ENCODE measurements around the gene USP49.

USP49 gene

GRCh38 chr6:41759106-41759904 is 135.9 kb downstream of the USP49 start:
- no peak overlapping the region for H3K9ac ChIP-seq (ENCODE audit: low read depth in 1 of 2, low read length in 2 of 2)
- no peak overlapping the region for H3K4me3 ChIP-seq (ENCODE audit: low read length in 2 of 2)
- H3K36me3 ChIP-seq (ENCODE audit: control insufficient read depth in 2 of 2, insufficient read depth in 2 of 2, low read length in 2 of 2) = no peaks in the 10 kb centered on the region
- no peak overlapping the region for H3K27ac ChIP-seq (ENCODE audit: low read depth in 2 of 2, low read length in 2 of 2)
- H3K4me1 ChIP-seq (ENCODE audit: control insufficient read depth in 2 of 2, insufficient read depth in 2 of 2, low read length in 2 of 2) = no peaks in the 10 kb centered on the region
- H3K27me3 ChIP-seq (ENCODE audit: control insufficient read depth in 2 of 2, insufficient read depth in 2 of 2, low read length in 2 of 2) = no peaks in the 10 kb centered on the region
- H3K9me3 ChIP-seq (ENCODE audit: control insufficient read depth in 2 of 2, low read length in 2 of 2) = no peaks in the 10 kb centered on the region

- no peak overlapping the region for H3K4me3 ChIP-seq (ENCODE audit: low read length in 2 of 2)
- no peaks in the 10 kb centered on the region for H3K4me1 ChIP-seq (ENCODE audit: control insufficient read depth in 2 of 2, insufficient read depth in 2 of 2, low read length in 2 of 2)
- no peak overlapping the region for H3K27ac ChIP-seq (ENCODE audit: low read depth in 2 of 2, low read length in 2 of 2)
- no peaks in the 10 kb centered on the region for H3K27me3 ChIP-seq (ENCODE audit: control insufficient read depth in 2 of 2, insufficient read depth in 2 of 2, low read length in 2 of 2)
- no peak overlapping the region for H3K9ac ChIP-seq (ENCODE audit: low read depth in 1 of 2, low read length in 2 of 2)
- no peaks in the 10 kb centered on the region for H3K36me3 ChIP-seq (ENCODE audit: control insufficient read depth in 2 of 2, insufficient read depth in 2 of 2, low read length in 2 of 2)
- no peaks in the 10 kb centered on the region for H3K9me3 ChIP-seq (ENCODE audit: control insufficient read depth in 2 of 2, low read length in 2 of 2)
These were observed 136.5 kb downstream of the USP49 start for GRCh38 chr6:41758641-41759035.

DNA sequence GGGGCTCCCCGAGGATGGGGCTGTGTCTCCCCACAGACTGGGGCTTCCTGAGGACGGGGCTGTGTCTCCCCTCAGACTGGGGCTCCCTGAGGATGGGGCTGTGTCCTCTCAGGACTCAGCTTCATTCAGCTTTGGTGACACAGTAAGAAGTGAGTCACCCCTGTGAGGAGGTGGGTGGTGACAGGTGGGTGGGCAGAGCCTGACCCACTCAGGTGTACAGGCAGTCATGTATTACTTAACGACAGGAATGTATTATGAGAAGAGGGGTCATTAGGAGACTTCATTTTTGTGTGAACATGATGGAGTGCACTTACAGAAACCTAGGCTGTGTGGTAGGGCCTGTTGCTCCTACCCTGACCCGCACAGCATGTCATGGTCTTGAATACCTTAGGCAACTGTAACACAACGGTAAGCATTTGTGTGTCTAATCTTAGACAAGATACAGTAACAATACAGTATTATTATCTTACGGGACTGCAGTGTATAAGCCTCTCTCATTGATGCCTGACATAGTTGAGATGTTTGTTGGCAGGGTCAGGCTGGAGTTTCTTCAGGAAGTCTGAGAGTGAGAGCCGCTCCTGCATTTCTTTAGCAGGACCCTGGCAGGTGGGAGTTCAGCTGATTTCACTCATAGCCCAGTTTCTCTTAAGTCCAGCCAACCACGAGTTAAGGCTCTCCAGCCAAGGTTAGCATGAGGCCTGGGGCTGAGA is 137.1 kb downstream of the USP49 start:
- Histone ChIP-seq H3K4me3 (ENCODE audit: low read length in 2 of 2) (no peak overlapping the region), H3K27me3 (ENCODE audit: control insufficient read depth in 2 of 2, insufficient read depth in 2 of 2, low read length in 2 of 2) (no peaks in the 10 kb centered on the region), H3K27ac (ENCODE audit: low read depth in 2 of 2, low read length in 2 of 2) (no peak overlapping the region), H3K4me1 (ENCODE audit: control insufficient read depth in 2 of 2, insufficient read depth in 2 of 2, low read length in 2 of 2) (no peaks in the 10 kb centered on the region), H3K9ac (ENCODE audit: low read depth in 1 of 2, low read length in 2 of 2) (no peak overlapping the region), H3K9me3 (ENCODE audit: control insufficient read depth in 2 of 2, low read length in 2 of 2) (no peaks in the 10 kb centered on the region), H3K36me3 (ENCODE audit: control insufficient read depth in 2 of 2, insufficient read depth in 2 of 2, low read length in 2 of 2) (no peaks in the 10 kb centered on the region)

- Histone ChIP-seq H3K27me3 (ENCODE audit: control insufficient read depth in 2 of 2, insufficient read depth in 2 of 2, low read length in 2 of 2) (no peaks in the 10 kb centered on the region), H3K9ac (ENCODE audit: low read depth in 1 of 2, low read length in 2 of 2) (no peak overlapping the region), H3K4me3 (ENCODE audit: low read length in 2 of 2) (no peak overlapping the region), H3K36me3 (ENCODE audit: control insufficient read depth in 2 of 2, insufficient read depth in 2 of 2, low read length in 2 of 2) (no peaks in the 10 kb centered on the region), H3K4me1 (ENCODE audit: control insufficient read depth in 2 of 2, insufficient read depth in 2 of 2, low read length in 2 of 2) (no peaks in the 10 kb centered on the region), H3K27ac (ENCODE audit: low read depth in 2 of 2, low read length in 2 of 2) (no peak overlapping the region), H3K9me3 (ENCODE audit: control insufficient read depth in 2 of 2, low read length in 2 of 2) (no peaks in the 10 kb centered on the region)
These were observed 137.9 kb downstream of the USP49 start for GRCh38 chr6:41757271-41757670.

GRCh38 chr6:41756354-41756753 is 138.8 kb downstream of the USP49 start:
- H3K27ac ChIP-seq (ENCODE audit: low read depth in 2 of 2, low read length in 2 of 2) = no peak overlapping the region
- no peaks in the 10 kb centered on the region for H3K9me3 ChIP-seq (ENCODE audit: control insufficient read depth in 2 of 2, low read length in 2 of 2)
- no peaks in the 10 kb centered on the region for H3K4me1 ChIP-seq (ENCODE audit: control insufficient read depth in 2 of 2, insufficient read depth in 2 of 2, low read length in 2 of 2)
- H3K27me3 ChIP-seq (ENCODE audit: control insufficient read depth in 2 of 2, insufficient read depth in 2 of 2, low read length in 2 of 2) = no peaks in the 10 kb centered on the region
- H3K36me3 ChIP-seq (ENCODE audit: control insufficient read depth in 2 of 2, insufficient read depth in 2 of 2, low read length in 2 of 2) = no peaks in the 10 kb centered on the region
- H3K9ac ChIP-seq (ENCODE audit: low read depth in 1 of 2, low read length in 2 of 2) = no peak overlapping the region
- H3K4me3 ChIP-seq (ENCODE audit: low read length in 2 of 2) = no peak overlapping the region

DNA sequence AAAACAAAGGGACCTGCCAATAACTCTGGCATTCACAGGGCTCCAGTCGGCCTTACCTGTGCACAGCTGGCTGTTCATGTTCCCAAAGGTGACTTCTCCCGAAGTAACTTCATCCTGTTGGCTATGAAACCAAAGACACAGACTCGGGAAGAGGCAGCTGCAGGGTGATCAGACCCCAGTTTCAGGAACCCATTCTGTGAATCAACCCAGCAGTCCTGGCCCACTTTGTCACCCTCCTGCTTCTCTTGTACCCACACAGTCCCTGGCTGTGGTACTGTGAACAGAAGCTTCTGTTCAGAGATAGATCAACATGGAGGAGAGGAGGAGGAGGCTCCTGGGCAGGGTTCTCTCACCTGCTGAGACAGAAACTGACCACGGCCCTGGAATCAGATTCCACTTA is 139.3 kb downstream of the USP49 start:
- no peaks in the 10 kb centered on the region for H3K36me3 ChIP-seq (ENCODE audit: control insufficient read depth in 2 of 2, insufficient read depth in 2 of 2, low read length in 2 of 2)
- no peak overlapping the region for H3K4me3 ChIP-seq (ENCODE audit: low read length in 2 of 2)
- no peaks in the 10 kb centered on the region for H3K4me1 ChIP-seq (ENCODE audit: control insufficient read depth in 2 of 2, insufficient read depth in 2 of 2, low read length in 2 of 2)
- H3K9ac ChIP-seq (ENCODE audit: low read depth in 1 of 2, low read length in 2 of 2) = no peak overlapping the region
- no peaks in the 10 kb centered on the region for H3K27me3 ChIP-seq (ENCODE audit: control insufficient read depth in 2 of 2, insufficient read depth in 2 of 2, low read length in 2 of 2)
- H3K9me3 ChIP-seq (ENCODE audit: control insufficient read depth in 2 of 2, low read length in 2 of 2) = no peaks in the 10 kb centered on the region
- H3K27ac ChIP-seq (ENCODE audit: low read depth in 2 of 2, low read length in 2 of 2) = no peak overlapping the region

GRCh38 chr6:41750374-41750773 is 144.8 kb downstream of the USP49 start:
- Histone ChIP-seq H3K9me3 (ENCODE audit: control insufficient read depth in 2 of 2, low read length in 2 of 2) (no peaks in the 10 kb centered on the region), H3K27me3 (ENCODE audit: control insufficient read depth in 2 of 2, insufficient read depth in 2 of 2, low read length in 2 of 2) (no peaks in the 10 kb centered on the region), H3K4me1 (ENCODE audit: control insufficient read depth in 2 of 2, insufficient read depth in 2 of 2, low read length in 2 of 2) (no peaks in the 10 kb centered on the region), H3K36me3 (ENCODE audit: control insufficient read depth in 2 of 2, insufficient read depth in 2 of 2, low read length in 2 of 2) (no peaks in the 10 kb centered on the region), H3K9ac (ENCODE audit: low read depth in 1 of 2, low read length in 2 of 2) (no peak overlapping the region), H3K27ac (ENCODE audit: low read depth in 2 of 2, low read length in 2 of 2) (no peak overlapping the region), H3K4me3 (ENCODE audit: low read length in 2 of 2) (no peak overlapping the region)

- Histone ChIP-seq H3K9me3 (ENCODE audit: control insufficient read depth in 2 of 2, low read length in 2 of 2) (no peaks in the 10 kb centered on the region), H3K27ac (ENCODE audit: low read depth in 2 of 2, low read length in 2 of 2) (no peak overlapping the region), H3K4me3 (ENCODE audit: low read length in 2 of 2) (no peak overlapping the region), H3K36me3 (ENCODE audit: control insufficient read depth in 2 of 2, insufficient read depth in 2 of 2, low read length in 2 of 2) (no peaks in the 10 kb centered on the region), H3K4me1 (ENCODE audit: control insufficient read depth in 2 of 2, insufficient read depth in 2 of 2, low read length in 2 of 2) (no peaks in the 10 kb centered on the region), H3K27me3 (ENCODE audit: control insufficient read depth in 2 of 2, insufficient read depth in 2 of 2, low read length in 2 of 2) (no peaks in the 10 kb centered on the region), H3K9ac (ENCODE audit: low read depth in 1 of 2, low read length in 2 of 2) (no peak overlapping the region)
These were observed 146.6 kb downstream of the USP49 start for GRCh38 chr6:41748542-41748941.

DNA sequence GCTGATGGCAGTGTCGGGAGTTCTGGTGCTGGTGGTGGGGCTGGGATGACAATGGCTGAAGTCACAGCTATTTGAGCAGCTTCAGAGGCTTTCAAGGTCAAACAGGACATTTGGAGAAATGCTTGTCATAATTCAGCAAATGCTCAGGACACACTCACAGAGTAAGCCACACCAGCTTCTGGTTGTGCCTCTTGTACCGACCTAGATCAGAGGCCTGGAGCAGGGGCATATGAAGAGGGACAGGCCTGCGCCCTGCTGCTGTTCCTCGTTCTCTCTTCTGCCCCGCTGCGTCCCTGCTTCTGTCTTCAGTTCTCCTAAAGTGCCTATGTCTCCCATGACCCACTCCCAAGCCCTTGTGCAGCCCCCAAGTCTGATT is 147.1 kb downstream of the USP49 start:
- no peak overlapping the region for H3K9ac ChIP-seq (ENCODE audit: low read depth in 1 of 2, low read length in 2 of 2)
- no peaks in the 10 kb centered on the region for H3K9me3 ChIP-seq (ENCODE audit: control insufficient read depth in 2 of 2, low read length in 2 of 2)
- H3K27me3 ChIP-seq (ENCODE audit: control insufficient read depth in 2 of 2, insufficient read depth in 2 of 2, low read length in 2 of 2) = no peaks in the 10 kb centered on the region
- no peaks in the 10 kb centered on the region for H3K36me3 ChIP-seq (ENCODE audit: control insufficient read depth in 2 of 2, insufficient read depth in 2 of 2, low read length in 2 of 2)
- H3K4me1 ChIP-seq (ENCODE audit: control insufficient read depth in 2 of 2, insufficient read depth in 2 of 2, low read length in 2 of 2) = no peaks in the 10 kb centered on the region
- no peak overlapping the region for H3K27ac ChIP-seq (ENCODE audit: low read depth in 2 of 2, low read length in 2 of 2)
- H3K4me3 ChIP-seq (ENCODE audit: low read length in 2 of 2) = no peak overlapping the region

DNA sequence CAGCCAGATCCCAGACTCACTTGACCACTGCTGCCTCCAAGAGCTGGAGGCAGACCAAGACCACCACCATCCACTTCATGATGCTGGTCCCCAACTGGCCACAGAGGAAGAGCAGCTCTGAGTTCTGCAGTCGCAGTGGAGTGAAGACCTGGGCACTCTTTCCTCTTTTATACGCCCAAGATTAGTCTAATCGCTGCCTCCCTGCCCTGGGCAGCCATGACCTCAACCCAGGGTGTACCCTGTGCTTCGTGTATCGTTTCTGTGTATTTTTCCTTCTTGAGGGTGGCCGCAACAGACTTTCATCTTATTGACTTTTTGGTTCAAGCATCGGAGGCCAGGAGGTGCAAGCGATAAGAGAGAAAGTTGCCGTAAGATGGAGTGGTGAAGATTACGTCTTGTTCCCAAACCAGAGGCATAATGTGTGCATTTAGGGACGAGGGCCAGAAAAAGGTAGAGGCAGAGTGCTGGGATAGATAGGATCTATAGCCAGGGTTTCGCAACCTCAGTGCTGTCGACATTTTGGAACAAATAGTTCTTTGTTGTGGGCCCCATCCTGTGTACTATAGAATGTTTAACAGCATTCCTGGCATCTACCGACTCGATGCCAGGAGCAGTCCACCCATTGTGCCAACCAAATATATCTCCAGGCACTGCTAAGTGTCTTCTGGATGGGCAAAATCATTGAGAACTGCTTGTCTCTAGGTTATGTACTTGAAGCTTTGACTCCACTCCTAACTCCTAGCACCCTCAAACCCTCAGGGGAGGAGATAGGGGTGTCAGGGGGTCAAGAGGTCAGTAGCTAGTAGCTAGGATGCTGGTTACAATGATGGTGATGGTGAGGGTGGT is 147.7 kb downstream of the USP49 start, which contains the start of gene PGC:
TSS of gene PGC (minus strand) at position 142 of the 846 bp plus-strand sequence. CDS start at position 79, 63 bp downstream.
- Histone ChIP-seq H3K9ac (ENCODE audit: low read depth in 1 of 2, low read length in 2 of 2) (no peak within 1 kb of the TSS), H3K4me1 (ENCODE audit: control insufficient read depth in 2 of 2, insufficient read depth in 2 of 2, low read length in 2 of 2) (peaks cover 0 to under 1% of the 10 kb centered on the region in 2 donors), H3K4me3 (ENCODE audit: low read length in 2 of 2) (no peak within 1 kb of the TSS), H3K27ac (ENCODE audit: low read depth in 2 of 2, low read length in 2 of 2) (no peak within 1 kb of the TSS), H3K9me3 (ENCODE audit: control insufficient read depth in 2 of 2, low read length in 2 of 2) (no peaks in the 10 kb centered on the region), H3K36me3 (ENCODE audit: control insufficient read depth in 2 of 2, insufficient read depth in 2 of 2, low read length in 2 of 2) (no peaks in the 10 kb centered on the region), H3K27me3 (ENCODE audit: control insufficient read depth in 2 of 2, insufficient read depth in 2 of 2, low read length in 2 of 2) (no peaks in the 10 kb centered on the region)

Data from mucosa of rectum (tissue), 2 donors.